Bronchus fibroblast of lung (primary cell): ENCODE data around the gene NPIPB2. TPM values are rescaled to one million over a fixed set of nuclear protein-coding genes. Genes with fewer than 3 reads are reported as not detected.

Experiments used
- total RNA-seq: library from RNA; depleted of rRNA; stranded (reverse); fragments of >200 nt; gene quantifications from 2 replicates; pipeline ENCODE4 v1.2.3, GENCODE V29; 2015

Gene NPIPB2
- 1.5 and 2.5 TPM in 2 replicates for total RNA-seq

GRCh38 chr16:11941945-11942344 lies at the start of gene NPIPB2:
Gene NPIPB2, minus strand, starts transcription at chr16:11942045. Its CDS starts 0 bp downstream, at chr16:11942045.

GRCh38 chr16:11964761-11965551 lies 23.1 kb upstream of the NPIPB2 start, which contains the start of gene TNFRSF17:
Gene TNFRSF17, plus strand, starts transcription at chr16:11965210. Its CDS starts 115 bp downstream, at chr16:11965325.

GRCh38 chr16:11915644-11916523 lies 26.0 kb downstream of the NPIPB2 start, which contains the start of gene GSPT1:
Gene GSPT1, minus strand, starts transcription at chr16:11915956. Its CDS starts 236 bp downstream, at chr16:11915720.

Other genes starting within 250 kb of the NPIPB2 start
- gene TXNDC11, start 199.2 kb downstream of the NPIPB2 start, total RNA-seq: 33.8 and 35.1 TPM in 2 replicates
- 12.8 and 16.6 TPM in 2 replicates for gene ZC3H7A, start 144.8 kb downstream of the NPIPB2 start, total RNA-seq
- 72.2 and 130 TPM in 2 replicates for gene RSL1D1, start 90.5 kb downstream of the NPIPB2 start, total RNA-seq
- gene GSPT1, start 26.1 kb downstream of the NPIPB2 start, total RNA-seq: 58.1 and 60.2 TPM in 2 replicates
- not detected in 2 replicates for gene TNFRSF17, start 23.2 kb upstream of the NPIPB2 start, total RNA-seq
- gene SNX29, start 34.7 kb upstream of the NPIPB2 start, total RNA-seq: 4.3 and 4.4 TPM in 2 replicates